GM21423 (cell line): Measurements from ENCODE around the gene PPM1E.
"Not testable (repeated sequence)": the region's sequence is repeated elsewhere in the genome, so short reads cannot be mapped to it uniquely, and the experiment has no call there.

Experiments
- ATAC-seq: cut with Tn5 transposase; IDR thresholded peaks from one replicate; pipeline ENCODE4 v1.9.1; 2021; ENCODE audit warnings: mild to moderate bottlenecking, moderate library complexity; ENCODE audit not compliant: unreplicated experiment

The PPM1E gene

GRCh38 chr17:58837699-58838098, 82.0 kb downstream of the PPM1E start:
- no peak for ATAC-seq

- ATAC-seq = no peak
Measured at GRCh38 chr17:58840820-58841612, 85.4 kb downstream of the PPM1E start.

GRCh38 chr17:58846413-58846812, 90.8 kb downstream of the PPM1E start:
- not testable (repeated sequence) for ATAC-seq

- not testable (repeated sequence) for ATAC-seq
Measured at GRCh38 chr17:58850106-58850505, 94.5 kb downstream of the PPM1E start.

GRCh38 chr17:58865301-58865700, 109.6 kb downstream of the PPM1E start:
- no peak for ATAC-seq

GRCh38 chr17:58870747-58871146, 115.1 kb downstream of the PPM1E start:
- ATAC-seq = no peak

GRCh38 chr17:58873926-58874325, 118.3 kb downstream of the PPM1E start:
- no peak for ATAC-seq

GRCh38 chr17:58875261-58875660, 119.6 kb downstream of the PPM1E start:
- no peak for ATAC-seq

- ATAC-seq = no peak
Measured at GRCh38 chr17:58884161-58884560, 128.5 kb downstream of the PPM1E start.

- ATAC-seq = no peak
Measured at GRCh38 chr17:58886514-58886913, 130.9 kb downstream of the PPM1E start.

- no peak for ATAC-seq
Measured at GRCh38 chr17:58889928-58890327, 134.3 kb downstream of the PPM1E start.

GRCh38 chr17:58899191-58899590, 143.5 kb downstream of the PPM1E start:
- ATAC-seq = no peak

- no peak for ATAC-seq
Measured at GRCh38 chr17:58902322-58902721, 146.7 kb downstream of the PPM1E start.

- no peak for ATAC-seq
Measured at GRCh38 chr17:58911741-58912343, 156.2 kb downstream of the PPM1E start.

- no peak for ATAC-seq
Measured at GRCh38 chr17:58913552-58913951, 157.9 kb downstream of the PPM1E start.

GRCh38 chr17:58913971-58914769, 158.5 kb downstream of the PPM1E start:
- ATAC-seq = no peak

- ATAC-seq = no peak
Measured at GRCh38 chr17:58917228-58917627, 161.6 kb downstream of the PPM1E start.

GRCh38 chr17:58918072-58918471, 162.4 kb downstream of the PPM1E start:
- no peak for ATAC-seq

- ATAC-seq = no peak
Measured at GRCh38 chr17:58918884-58919283, 163.2 kb downstream of the PPM1E start.

- ATAC-seq = no peak
Measured at GRCh38 chr17:58920773-58921172, 165.1 kb downstream of the PPM1E start.

GRCh38 chr17:58932956-58933355, 177.3 kb downstream of the PPM1E start:
- no peak for ATAC-seq

- no peak for ATAC-seq
Measured at GRCh38 chr17:58936295-58936694, 180.6 kb downstream of the PPM1E start.
